ENCODE data around the gene BTG1. TPM values are rescaled to one million over a fixed set of nuclear protein-coding genes. Genes with fewer than 3 reads are reported as not detected.
A peak's percentile ranks its signal among the peaks of the same experiment; 100 is the strongest.

The BTG1 gene
- total and polyA plus RNA-seq, 10 donors = 122 to 358 (median 238) TPM

DNA sequence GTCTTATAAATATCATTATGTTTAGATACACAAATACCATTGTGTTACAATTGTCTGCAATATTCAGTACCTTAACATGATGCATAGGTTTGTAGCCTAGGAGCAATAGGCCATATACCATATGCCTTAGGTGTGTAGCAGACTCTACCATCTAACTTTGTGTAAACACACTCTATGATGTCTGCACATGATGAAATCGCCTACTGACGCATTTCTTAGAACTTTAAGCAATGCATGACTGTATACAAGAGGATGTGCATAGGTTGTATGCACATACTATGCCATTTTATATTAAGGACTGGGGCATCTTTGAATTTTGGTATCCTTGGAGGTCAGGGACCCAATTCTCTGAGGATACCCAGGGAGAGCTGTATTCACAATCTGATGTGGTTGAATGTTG lies 10.1 kb upstream of the BTG1 start:
- DNase-seq = no peak
- H3K4me3 ChIP-seq = peak overlapping the region in 2 of 8 donors; percentile 22 to 59
- WGBS, 5 donors = 85 to 91% (median 86%) methylated on average over 2 of the region's 2 CpGs
- intact Hi-C loops (cut with DNase I; ENCODE audit: low total_unique reads) = no loop called here
- H3K9me3 ChIP-seq = no peaks in the 10 kb centered on the region
- TF ChIP-seq POLR2A (IDR thresholded peaks at IDR 0.05) (no peak), POLR2AphosphoS5 (IDR thresholded peaks at IDR 0.05) (no peak)
- TF ChIP-seq, protein P1, sequence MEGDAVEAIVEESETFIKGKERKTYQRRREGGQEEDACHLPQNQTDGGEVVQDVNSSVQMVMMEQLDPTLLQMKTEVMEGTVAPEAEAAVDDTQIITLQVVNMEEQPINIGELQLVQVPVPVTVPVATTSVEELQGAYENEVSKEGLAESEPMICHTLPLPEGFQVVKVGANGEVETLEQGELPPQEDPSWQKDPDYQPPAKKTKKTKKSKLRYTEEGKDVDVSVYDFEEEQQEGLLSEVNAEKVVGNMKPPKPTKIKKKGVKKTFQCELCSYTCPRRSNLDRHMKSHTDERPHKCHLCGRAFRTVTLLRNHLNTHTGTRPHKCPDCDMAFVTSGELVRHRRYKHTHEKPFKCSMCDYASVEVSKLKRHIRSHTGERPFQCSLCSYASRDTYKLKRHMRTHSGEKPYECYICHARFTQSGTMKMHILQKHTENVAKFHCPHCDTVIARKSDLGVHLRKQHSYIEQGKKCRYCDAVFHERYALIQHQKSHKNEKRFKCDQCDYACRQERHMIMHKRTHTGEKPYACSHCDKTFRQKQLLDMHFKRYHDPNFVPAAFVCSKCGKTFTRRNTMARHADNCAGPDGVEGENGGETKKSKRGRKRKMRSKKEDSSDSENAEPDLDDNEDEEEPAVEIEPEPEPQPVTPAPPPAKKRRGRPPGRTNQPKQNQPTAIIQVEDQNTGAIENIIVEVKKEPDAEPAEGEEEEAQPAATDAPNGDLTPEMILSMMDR (IDR thresholded peaks at IDR 0.05 in 8 of 11, conservative IDR thresholded peaks at IDR 0.05 in 3 of 11) = no peak
- H3K4me1 ChIP-seq = peaks cover 7 to 70% (median 26%) of the 10 kb centered on the region in 6 donors
- peak overlapping the region; percentile 41 to 87 (median 76) for H3K27ac ChIP-seq
- H3K36me3 ChIP-seq = peaks cover 0 to 3% (median 0%) of the 10 kb centered on the region in 6 donors
- H3K27me3 ChIP-seq (replicated peaks in 1 of 7) = no peaks in the 10 kb centered on the region

DNA sequence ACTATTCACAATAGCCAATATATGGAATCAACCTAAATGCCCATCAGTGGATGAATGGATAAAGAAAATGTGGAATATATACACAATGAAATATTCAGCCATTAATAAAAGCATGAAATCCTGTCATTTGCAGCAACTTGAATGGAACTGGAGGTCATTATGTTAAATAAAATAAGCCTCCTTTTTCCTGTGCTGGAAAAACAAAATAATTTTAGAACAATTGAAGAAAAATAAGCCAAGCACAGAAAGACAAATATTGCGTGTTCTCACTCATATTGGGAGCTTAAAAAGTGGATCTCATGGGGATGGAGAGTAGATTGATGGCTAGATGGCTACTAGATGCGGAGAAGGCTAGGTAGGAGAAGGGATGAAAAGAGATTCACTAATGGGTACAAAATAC lies 6.3 kb upstream of the BTG1 start:
- TF ChIP-seq POLR2A (IDR thresholded peaks at IDR 0.05) (no peak), POLR2AphosphoS5 (IDR thresholded peaks at IDR 0.05) (no peak)
- TF ChIP-seq, protein P1 (IDR thresholded peaks at IDR 0.05 in 8 of 11, conservative IDR thresholded peaks at IDR 0.05 in 3 of 11) = no peak
- Histone ChIP-seq H3K36me3 (peaks cover 0 to 13% (median 0%) of the 10 kb centered on the region in 6 donors), H3K4me3 (no peak overlapping the region), H3K4me1 (peaks cover 4 to 70% (median 25%) of the 10 kb centered on the region in 6 donors), H3K27ac (peak overlapping the region in 1 of 8 donors; percentile 87), H3K27me3 (replicated peaks in 1 of 7) (no peaks in the 10 kb centered on the region), H3K9me3 (no peaks in the 10 kb centered on the region)
- intact Hi-C loops (cut with DNase I; ENCODE audit: low total_unique reads) = no loop called here
- 92 to 98% (median 93%) methylated on average over 2 of the region's 2 CpGs for WGBS, 5 donors
- no peak for DNase-seq

DNA sequence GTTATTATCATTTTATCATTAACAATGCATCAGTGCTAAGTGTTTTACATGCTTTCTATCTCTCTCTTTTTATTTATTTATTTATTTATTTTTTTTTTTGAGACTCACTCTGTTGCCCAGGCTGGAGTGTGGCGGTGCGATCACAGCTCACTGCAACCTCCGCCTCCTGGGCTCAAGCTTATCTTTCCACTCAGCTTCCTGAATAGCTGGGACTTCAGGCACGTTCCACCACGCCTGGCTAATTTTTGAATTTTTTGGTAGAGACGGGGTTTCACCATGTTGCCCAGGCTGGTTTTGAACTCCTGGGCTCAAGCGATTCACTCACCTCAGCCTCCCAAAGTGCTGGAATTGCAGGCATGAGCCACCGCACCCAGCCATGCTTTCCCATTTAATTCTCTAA lies 3.9 kb upstream of the BTG1 start:
- intact Hi-C loops (cut with DNase I; ENCODE audit: low total_unique reads) = loop anchor here (5.0 kb wide), 1 partner anchor 423 kb away; no protein-coding TSS in a partner anchor
- TF ChIP-seq POLR2A (IDR thresholded peaks at IDR 0.05) = no peak
- peak in 2 of 3 donors; percentile 56 to 73 for TF ChIP-seq POLR2AphosphoS5 (IDR thresholded peaks at IDR 0.05)

DNA sequence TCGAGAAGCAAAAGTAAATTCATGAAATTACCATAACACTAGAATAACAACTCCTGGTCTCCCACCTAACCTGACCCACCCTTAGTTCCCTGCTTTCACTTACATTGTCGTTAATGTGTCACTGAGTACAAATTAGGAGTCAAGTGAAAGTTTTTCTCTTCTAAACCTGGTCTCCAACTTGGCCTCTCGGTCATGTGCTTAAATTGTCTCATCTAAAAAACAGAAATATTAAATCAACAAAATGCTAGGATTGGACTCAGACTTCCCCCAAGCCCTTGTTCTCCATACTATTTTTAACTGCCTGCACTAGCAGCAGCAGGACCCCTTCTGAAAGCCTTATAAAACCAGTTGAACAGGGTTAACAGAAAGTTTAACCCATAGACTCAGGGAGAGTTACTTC lies 1.8 kb upstream of the BTG1 start:
- Histone ChIP-seq H3K27me3 (replicated peaks in 1 of 7) (no peaks in the 10 kb centered on the region), H3K27ac (peak overlapping the region; percentile 95 to 100 (median 100)), H3K36me3 (peaks cover 0 to 39% (median 11%) of the 10 kb centered on the region in 6 donors), H3K4me3 (peak overlapping the region in 6 of 8 donors; percentile 63 to 81 (median 74)), H3K4me1 (peaks cover 0 to 65% (median 24%) of the 10 kb centered on the region in 6 donors), H3K9me3 (no peaks in the 10 kb centered on the region)
- TF ChIP-seq, protein P1 (IDR thresholded peaks at IDR 0.05 in 8 of 11, conservative IDR thresholded peaks at IDR 0.05 in 3 of 11) = no peak
- no peak for TF ChIP-seq POLR2A (IDR thresholded peaks at IDR 0.05)
- TF ChIP-seq POLR2AphosphoS5 (IDR thresholded peaks at IDR 0.05) = no peak
- WGBS, 5 donors = 29 to 51% (median 41%) methylated on average over 3 of the region's 3 CpGs
- intact Hi-C loops (cut with DNase I; ENCODE audit: low total_unique reads) = loop anchor here (5.0 kb wide), 1 partner anchor 425 kb away; no protein-coding TSS in a partner anchor
- no peak for DNase-seq

More for the DNA sequence above, 3.9 kb upstream of the BTG1 start:
- no peaks in the 10 kb centered on the region for H3K9me3 ChIP-seq
- 71 to 85% (median 81%) methylated on average over 8 of the region's 8 CpGs for WGBS, 5 donors
- DNase-seq = no peak
- H3K4me1 ChIP-seq = peaks cover 0 to 59% (median 23%) of the 10 kb centered on the region in 6 donors
- peaks cover 0 to 18% (median 0%) of the 10 kb centered on the region in 6 donors for H3K36me3 ChIP-seq
- H3K27ac ChIP-seq = peak overlapping the region in 6 of 8 donors; percentile 46 to 100 (median 100)
- H3K4me3 ChIP-seq = peak overlapping the region in 1 of 8 donors; percentile 73
- no peaks in the 10 kb centered on the region for H3K27me3 ChIP-seq (replicated peaks in 1 of 7)
